Activated CD4-positive, alpha-beta T cell treated with anti-CD3 and anti-CD28 coated beads, Interleukin-2, amount 50 U/mL, for 48 hours (primary cell): ENCODE data around the gene MSH2.
A peak's percentile ranks its signal among the peaks of the same experiment; 100 is the strongest.

Experiments used
- DNase-seq, 2 experiments: peaks; one replicate each; pipeline ENCODE4 v3.0.0-alpha.2; 2020

Gene MSH2

DNA sequence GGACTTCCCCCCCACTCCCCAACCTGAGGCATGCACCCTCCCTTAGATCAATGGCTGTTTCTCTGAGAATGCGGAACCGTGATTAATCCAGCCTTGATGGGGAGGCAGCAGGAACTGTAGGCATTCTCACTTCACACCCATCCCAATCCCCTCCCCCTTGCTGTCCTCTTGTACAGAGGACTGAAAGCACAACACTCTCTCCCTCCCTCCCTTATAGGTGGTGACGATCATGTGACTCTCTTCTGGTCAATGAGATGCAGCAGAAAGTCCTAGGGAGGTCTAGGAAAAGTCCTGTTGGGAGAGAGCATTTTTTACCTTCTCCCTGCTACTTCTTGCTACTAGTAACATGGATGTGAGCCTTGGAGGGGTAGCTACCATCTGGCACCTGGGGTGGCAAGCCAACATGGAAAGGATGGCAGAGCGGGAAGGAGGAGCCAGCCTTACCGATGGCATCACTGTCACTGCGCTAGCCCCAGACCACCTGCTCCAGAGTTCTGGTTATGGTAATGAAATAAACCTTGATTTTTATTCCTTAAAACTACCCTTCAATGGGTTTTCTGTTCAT, 106.9 kb downstream of the MSH2 start:
- no peak for DNase-seq

DNA sequence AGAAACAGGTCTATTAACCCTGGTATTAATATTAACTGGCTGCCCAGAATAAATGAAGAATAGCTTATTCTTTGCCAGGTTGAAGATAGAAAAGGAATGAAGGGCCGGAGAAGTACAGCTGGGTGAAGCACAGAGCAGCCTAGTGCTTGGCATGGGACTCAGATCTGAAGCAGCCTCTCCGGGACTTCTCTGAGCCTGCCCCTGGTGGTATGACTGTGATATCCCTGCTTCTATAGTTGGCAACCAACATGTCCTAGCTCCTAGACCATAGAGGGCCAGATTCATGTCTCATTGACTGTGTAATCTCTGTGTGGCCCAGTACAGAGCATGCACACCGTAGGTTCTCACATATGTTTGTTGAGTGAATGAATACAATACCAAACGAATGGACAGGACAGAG, 107.8 kb downstream of the MSH2 start:
- no peak for DNase-seq

DNA sequence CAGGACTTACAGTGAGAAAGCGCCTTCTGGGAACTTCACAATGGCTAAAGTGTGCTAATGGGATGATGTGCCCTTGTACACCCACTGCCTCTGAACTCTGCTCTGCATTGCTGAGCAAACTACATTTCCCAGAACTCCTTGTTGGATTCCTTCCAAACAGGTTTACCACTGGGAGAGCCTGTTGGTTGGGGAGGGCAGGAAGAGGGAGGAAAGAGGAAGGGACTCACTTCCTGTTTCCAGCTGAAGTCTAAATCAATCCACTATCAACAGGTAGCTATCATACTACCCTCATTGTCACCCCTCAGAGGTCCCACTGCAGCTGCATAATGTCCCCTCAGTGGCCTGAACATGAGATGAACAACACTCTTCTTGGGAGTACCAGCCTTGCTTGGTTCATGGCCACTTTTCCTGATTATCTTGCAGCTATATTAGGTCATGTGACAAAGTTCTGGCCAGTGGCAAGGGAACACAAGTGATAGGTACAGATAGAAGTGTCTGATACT, 109.7 kb downstream of the MSH2 start:
- DNase-seq = no peak

DNA sequence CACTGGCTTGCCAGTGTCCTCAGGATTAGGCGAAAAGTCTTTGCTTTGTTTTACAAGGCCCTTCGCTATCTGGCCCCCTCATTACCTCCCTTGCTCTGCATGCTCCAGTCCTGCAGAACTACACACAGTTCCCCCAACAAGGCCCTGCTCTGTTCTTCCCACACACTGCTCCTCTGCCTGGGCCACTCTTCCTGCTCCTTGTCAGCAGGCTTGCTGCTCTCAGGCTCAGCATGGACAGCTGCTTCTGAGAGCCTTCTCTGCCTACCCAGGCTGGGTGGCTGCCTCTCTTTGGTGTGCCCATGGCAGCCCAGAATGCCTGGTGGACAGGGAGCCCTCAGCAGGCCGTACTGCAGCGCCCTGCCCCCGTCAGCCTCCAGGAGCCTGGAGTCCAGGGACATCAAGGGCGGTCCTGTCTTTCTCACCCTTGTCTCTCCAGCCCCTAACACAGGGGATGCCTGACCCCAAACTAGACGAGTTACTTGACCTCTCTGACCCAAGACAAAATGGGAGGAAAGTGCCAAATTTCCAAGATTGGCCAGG, 111.1 kb downstream of the MSH2 start:
- no peak for DNase-seq

DNA sequence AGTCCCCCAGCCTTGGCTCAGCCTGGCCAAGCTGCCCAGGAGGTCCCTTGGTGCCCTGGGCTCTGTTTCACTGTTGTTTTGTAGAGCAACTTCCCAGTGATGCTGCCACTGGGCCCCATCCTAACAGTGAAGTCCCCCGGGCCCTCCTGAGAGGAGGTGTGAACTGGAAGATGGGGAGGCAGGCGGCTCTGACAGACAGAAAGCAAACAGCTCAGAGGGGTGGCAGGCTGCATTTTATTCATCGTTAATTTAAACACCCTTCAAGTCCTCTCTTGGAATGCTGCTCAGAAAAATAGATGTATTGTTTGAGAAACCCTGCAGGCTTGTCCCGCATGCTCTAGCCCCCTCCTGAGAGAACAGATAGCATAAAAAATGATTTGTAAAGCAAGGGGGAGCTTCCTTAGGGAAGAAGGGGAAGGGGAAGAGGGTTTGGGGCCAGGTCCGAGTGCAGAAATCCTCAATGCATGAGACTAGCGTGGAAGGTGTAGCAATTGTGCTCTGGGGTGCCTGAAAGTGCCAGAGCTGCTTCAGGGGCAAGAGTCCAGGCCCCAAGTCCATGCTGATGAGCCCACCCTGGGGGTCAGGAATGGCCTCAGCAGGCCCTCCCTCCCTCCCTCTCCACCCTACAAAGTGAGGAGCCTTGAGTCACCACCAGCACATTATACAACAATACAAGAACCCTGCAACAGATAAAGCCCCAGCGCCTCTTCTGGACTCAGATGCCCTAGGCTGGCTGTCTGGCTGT, 113.6 kb downstream of the MSH2 start:
- no peak for DNase-seq

DNA sequence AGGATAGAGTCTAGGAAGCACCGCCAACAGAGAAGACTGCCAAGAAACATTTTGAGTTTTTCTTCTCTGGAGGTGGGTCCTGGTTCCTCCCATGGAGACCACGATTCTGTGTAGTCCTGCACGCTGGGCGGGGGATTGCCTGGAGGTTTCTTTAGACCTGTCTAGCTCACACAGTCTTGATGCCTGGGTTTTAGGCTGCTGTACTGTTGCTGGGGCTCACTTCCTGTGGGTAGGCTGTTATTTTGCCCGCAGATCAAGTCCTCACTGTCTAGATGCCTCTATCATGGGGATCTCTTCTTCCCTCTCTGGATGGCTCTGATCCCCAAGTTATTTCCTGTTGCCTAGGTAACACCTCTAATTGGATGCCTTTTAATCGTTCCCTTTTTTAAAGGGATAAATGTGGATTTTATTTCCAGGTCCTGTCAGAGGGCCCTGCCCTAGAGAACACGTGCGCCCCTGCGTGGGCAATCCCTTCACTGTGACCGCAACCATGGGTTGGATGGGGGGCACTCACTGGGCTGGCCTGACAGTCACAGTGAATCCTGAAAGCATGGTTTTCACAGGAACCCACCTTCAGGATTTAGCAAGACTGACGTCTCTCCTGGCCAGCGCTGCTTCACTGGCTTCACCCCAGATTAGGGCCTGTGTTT, 115.7 kb downstream of the MSH2 start:
- no peak for DNase-seq

DNA sequence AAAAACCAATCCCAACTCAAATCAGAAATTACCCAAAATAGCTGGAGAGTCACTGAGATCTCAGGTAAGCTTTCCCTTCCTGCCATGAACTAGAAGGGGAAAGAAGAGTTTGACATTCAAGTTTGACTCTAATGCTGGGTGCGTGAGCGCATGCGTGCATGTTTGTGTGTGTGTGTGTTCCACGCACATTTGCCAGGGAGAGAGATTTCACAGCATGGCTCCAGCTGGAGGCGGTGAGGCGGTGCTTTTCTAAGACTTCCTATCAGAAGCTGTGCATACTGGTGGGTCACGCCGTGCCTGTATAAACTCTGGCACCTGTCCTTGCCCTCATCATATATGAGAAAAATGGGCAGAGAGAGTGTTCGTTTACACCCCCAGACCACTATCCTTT, 116.2 kb downstream of the MSH2 start:
- no peak for DNase-seq

DNA sequence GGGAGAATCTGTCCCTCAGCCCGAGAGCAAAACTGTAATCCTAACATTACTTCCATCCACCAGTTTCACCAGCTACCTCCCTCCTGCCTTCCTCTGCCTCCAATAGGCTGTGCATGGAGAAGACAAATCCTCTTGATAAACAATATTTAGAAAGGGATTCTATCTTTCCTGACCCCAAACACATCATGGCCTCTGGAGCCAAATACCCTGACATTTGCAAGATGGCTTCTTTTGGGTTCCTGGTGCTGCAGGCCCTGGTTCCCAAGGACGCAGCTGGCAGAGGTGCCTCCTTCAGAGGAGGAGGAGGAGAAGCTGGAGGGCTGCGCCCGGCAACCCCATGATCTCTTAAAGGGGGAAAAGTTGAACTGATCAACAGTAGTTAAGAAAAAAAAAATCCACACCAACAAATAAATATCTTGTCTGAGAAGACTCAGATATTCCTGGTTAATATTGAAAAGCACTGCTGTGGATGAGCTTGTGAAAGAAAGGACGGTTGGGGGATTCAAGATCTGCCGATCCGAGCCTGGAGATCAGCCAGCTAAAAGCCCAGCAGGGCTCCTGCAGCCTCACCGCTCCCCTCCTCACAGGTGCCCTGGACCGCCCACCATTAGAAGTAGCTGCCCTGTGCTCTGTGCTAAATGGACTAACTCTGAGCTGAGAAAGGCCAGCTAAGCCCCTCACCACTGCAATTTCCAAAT, 116.8 kb downstream of the MSH2 start:
- DNase-seq = no peak

DNA sequence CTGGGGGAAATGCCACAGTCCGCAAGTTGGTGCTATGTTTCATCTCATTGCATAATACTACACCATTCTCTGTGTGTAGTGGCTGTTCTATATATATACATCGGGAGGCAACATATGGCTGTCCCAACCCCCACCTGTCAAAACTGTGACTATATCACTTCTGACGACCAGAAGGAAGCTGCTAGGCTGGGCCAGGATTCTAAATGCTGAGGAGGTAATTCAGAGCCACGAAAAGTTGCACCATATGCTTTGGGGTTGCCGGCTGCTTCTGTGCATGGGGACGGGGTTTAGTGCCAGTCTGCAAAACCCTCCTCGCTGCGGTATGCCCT, 117.3 kb downstream of the MSH2 start:
- DNase-seq = no peak

DNA sequence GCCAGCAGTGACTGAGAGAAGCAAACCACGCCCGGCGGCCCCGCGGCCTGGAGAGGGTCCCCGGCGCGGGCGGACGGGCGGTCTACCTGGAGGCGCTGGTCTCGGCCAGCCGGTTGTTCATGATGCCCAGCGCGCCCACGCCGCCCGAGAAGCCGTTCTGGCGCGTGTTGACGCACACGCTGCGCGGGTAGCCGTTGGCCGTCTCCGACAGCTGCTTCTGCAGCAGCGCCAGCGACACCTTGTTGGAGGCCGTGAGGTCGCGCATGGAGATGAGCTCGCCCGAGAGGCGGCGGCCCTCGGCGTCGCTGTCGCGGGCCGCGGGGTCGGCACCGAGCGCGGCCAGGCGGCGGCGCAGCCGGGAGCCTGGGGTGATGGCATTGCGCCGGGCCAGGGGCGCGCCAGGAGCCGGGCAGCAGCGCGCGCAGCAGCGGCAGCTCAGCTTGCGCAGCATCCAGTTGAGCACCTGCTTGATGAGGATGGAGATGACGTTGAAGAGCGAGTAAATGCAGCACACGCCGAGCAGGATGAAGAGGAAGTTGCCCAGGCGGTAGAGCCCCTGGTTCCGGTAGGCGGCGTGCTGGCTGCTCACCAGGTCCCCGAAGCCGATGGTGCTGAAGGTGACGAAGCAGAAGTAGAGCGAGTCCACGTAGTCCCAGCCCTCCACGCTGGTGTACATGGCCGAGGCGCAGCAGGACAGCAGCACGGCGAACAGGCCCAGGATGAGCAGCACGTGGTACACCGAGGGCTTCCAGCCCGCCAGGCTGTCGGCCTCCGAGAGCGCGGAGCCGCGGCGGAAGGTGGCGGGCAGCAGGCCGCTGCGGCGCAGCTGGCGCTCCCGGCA, 118.1 kb downstream of the MSH2 start:
- DNase-seq = peak; percentile 73 to 79

DNA sequence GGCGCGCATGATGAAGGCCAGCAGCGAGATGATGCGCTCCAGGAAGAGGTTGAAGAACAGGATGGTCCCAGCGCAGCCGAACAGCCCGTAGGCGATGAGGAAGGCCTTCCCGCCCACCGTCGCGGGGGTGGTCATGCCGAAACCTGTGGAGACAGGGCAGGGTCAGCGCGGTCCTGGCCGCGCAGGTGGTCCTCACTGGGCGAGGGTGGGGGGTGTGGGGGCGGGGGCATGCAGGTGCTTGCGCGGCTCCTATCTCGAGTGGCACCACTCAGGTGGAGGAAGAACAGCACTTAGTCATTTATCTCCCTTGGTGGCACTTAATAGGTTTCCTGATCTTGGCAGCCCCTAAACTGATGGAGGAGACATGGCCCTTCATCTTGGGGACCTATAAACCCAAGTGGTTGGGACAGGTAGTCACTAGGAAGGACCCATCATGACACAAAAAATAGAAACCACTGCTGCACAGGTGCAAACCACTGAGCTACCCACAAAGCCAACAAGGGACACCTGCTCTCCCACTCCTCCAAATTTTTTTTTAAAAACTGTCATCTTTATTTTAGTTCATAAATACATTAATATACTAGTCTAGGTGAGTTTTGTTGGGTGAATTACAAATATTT, 118.8 kb downstream of the MSH2 start:
- no peak for DNase-seq

DNA sequence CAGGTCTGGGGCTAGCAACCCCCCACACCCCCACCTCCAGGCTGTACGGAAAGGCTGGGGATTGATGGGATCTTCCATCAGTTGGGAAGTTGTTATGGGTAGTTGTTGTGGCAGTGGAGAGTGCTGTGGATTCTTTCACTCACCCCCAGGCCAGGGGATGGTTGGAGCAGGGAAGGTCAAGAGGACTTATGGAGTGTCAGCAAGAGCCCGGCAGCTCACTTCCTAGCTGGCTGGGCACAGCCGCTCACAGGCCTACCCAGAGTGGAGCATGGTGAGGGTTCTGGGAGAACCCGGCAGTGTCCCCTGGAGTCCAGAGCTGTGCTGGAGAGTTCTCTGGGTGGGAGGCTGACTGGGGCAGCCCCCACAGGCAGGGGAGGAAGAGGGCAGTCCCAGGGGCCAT, 122.2 kb downstream of the MSH2 start:
- DNase-seq = no peak

DNA sequence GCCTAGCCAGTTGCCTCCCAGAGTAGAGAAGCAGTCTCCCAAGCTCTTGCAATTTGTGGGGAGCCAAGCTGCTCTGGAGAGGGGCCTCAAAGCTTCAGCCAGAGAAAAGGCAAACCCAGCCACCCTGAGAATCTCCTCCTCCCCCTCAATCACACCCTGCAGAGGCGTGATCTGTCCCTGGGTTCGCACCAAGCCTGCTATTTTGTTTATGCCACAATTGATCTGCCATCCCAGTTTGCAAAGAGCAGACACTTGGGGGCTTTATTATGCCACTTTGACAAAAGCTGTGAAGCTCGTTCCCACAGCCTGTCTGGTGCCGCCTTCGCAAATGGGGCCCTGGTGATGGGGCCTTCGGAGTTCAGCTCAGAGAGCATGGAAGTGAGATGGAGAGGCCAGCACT, 125.5 kb downstream of the MSH2 start:
- DNase-seq = no peak

DNA sequence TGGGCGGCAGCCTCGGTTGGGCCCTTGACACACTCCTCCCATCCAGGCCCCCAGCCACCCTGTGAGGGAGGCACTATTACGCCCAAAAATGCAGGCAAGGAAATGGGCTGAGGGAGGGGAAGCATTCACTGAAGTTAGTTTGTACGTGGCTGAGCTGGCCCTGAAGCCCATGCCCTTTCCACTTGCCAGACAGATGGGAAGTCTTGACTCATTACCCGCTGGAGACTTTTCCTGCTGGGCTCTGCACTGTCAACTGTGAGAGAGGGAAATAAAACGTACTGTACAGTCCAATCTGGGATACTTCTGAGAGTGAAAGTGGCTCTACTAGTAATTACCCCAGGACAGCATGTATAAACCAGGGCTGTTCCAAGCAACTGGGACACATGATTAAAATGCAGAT, 125.9 kb downstream of the MSH2 start:
- DNase-seq = no peak

DNA sequence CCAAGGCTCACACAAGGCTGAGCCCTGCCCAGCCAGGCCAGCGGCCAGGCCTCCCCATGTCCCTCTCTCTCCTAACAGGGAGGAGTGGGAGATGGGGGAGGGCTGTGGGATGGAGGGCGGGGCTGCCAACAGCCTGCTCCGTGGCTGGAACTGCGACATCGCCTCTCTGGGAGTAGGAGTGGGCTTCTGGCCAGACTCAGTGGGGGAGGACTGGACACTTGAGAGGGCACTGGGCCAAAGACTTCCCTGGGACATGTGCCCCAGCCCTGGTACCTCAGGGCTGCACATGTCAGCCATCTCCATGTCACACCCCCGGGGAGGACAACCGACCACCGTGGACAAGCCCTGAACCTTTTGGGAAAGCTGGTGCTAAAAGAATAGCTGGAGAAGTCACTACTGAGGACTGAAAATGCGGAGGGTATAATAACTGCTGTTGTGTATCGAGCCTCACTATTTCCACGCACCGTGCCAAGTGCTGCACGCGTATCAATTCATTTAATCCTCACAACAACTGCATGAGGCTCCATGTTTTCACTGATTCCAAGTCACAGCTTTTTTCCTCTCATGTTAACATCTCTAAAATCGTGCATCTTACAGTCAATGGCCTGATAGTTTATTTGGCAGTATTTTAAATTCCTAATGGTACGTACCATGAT, 127.3 kb downstream of the MSH2 start:
- no peak for DNase-seq

DNA sequence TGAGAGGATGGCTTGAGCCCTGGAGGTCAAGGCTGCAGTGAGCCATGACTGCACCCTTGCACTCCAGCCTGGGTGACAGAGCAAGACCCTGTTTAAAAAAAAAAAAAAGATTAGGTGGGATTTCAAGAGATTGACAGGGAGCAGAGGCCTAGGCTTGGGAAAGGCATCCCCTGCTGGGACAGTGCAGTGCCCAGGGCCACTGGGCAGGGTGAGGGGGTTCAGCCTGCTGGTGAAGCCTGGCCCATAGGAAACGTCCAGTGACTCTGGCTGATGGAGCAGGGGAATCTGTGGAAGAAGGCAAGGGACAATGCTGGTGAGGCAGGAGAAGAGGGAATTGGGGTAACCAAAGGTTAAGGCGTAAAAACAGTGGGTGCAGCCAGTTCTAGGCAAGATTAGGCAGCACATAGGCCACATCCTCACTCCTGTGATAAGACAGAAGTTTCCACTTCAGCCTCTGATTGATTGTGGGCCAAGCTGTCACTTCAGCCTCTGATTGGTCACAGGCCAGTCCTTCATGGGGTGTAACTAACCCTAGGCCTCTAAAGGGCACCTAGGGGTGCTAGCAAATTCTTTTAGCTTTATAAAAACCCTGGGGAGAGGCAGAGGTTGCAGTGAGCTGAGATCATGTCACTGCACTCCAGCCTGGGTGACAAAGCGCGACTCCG, 128.6 kb downstream of the MSH2 start:
- no peak for DNase-seq
